Measurements from ENCODE around the gene YY1.
"Not testable (repeated sequence)": the region's sequence is repeated elsewhere in the genome, so short reads cannot be mapped to it uniquely, and the experiment has no call there.

Gene YY1

GRCh38 chr14:100285913-100286400, 47.0 kb downstream of the YY1 start:
- TF ChIP-seq, protein P1, sequence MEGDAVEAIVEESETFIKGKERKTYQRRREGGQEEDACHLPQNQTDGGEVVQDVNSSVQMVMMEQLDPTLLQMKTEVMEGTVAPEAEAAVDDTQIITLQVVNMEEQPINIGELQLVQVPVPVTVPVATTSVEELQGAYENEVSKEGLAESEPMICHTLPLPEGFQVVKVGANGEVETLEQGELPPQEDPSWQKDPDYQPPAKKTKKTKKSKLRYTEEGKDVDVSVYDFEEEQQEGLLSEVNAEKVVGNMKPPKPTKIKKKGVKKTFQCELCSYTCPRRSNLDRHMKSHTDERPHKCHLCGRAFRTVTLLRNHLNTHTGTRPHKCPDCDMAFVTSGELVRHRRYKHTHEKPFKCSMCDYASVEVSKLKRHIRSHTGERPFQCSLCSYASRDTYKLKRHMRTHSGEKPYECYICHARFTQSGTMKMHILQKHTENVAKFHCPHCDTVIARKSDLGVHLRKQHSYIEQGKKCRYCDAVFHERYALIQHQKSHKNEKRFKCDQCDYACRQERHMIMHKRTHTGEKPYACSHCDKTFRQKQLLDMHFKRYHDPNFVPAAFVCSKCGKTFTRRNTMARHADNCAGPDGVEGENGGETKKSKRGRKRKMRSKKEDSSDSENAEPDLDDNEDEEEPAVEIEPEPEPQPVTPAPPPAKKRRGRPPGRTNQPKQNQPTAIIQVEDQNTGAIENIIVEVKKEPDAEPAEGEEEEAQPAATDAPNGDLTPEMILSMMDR (IDR thresholded peaks at IDR 0.05; ENCODE audit: insufficient read depth, low read depth, low read length, missing control alignments) = no peak
- peak overlapping the region; percentile 75 for H3K4me3 ChIP-seq (ENCODE audit: low read depth, low read length)
- no peak for DNase-seq (ENCODE audit: low read depth)

DNA sequence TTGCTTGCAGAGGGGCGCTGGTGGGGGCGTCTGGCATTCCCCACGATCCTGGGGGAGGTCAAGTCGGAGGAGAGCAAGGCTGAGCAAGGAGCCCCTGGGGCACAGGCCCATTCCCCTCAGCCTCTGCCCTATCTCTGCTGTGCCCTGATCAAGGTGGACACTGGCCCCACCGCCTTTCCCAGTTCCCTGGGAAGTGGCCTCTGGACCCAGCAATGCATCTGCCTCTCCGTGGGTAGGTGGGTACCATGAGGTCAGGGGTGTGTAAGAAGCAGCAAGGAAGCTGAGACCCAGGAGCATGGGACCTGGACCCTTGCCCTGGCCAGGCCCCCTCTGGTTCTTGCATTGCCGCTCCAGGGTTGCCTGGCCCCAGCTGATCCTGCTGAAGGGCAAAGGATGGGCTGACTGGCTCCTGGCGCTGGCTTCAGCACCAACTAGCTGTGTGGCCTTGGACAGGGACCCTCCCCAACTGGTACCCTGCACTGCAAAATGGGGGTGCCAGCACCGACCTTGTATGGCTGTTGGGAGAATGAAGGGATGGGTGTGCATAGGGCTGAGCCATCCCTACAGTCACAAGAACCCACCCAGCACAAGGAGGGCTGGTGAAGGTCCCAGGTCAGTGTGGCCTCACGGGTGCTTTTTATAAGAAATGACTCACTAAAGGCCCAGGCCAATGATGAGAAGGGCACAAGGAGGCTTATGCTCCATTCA, 47.7 kb downstream of the YY1 start:
- no peak for DNase-seq (ENCODE audit: low read depth)
- TF ChIP-seq, protein P1 (IDR thresholded peaks at IDR 0.05; ENCODE audit: insufficient read depth, low read depth, low read length, missing control alignments) = no peak
- H3K4me3 ChIP-seq (ENCODE audit: low read depth, low read length) = no peak overlapping the region

GRCh38 chr14:100287202-100287997, 48.5 kb downstream of the YY1 start:
- TF ChIP-seq, protein P1 (IDR thresholded peaks at IDR 0.05; ENCODE audit: insufficient read depth, low read depth, low read length, missing control alignments) = no peak
- no peak overlapping the region for H3K4me3 ChIP-seq (ENCODE audit: low read depth, low read length)
- no peak for DNase-seq (ENCODE audit: low read depth)

- DNase-seq (ENCODE audit: low read depth); H3K4me3 ChIP-seq (ENCODE audit: low read depth, low read length): not testable (repeated sequence)
Observed at GRCh38 chr14:100287998-100288295, 49.0 kb downstream of the YY1 start.

GRCh38 chr14:100288382-100289185, 49.6 kb downstream of the YY1 start:
- no peak for DNase-seq (ENCODE audit: low read depth)
- no peak overlapping the region for H3K4me3 ChIP-seq (ENCODE audit: low read depth, low read length)
- TF ChIP-seq, protein P1 (IDR thresholded peaks at IDR 0.05; ENCODE audit: insufficient read depth, low read depth, low read length, missing control alignments) = no peak

DNA sequence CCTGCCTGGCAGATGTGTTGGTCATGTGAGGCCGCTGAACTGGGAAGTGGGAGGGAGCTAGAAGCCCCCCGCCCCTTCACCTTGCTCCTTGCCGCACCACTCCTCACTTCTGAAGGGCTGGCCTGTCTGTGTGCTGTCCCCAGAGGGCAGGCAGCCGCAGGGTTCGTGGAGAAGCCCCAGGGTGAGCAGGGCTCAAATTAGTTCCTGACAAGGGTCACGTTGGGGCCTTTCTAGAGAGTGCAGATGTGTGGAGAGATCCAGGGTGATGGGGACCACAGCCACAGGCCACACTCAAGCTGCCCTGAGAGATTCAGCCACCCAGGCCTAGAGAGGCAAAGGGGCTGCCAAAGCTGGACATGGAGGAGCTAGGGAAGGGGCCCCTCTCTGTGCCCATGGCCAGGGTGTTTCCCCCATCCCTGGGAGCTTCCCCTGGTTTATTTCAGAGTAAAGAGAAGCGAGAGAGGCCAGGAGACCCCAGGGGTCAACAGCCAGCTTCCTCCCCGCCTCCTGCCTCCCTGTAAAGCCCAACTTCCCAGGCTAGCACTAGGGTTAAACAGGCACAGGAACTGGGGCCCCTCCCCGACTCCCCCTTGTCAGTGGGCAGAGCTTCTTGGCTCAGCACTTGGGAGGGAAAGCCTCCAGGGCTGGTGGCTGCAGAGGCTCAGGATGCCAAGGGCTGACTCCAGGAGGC, 51.1 kb downstream of the YY1 start:
- no peak overlapping the region for H3K4me3 ChIP-seq (ENCODE audit: low read depth, low read length)
- no peak for DNase-seq (ENCODE audit: low read depth)
- TF ChIP-seq, protein P1 (IDR thresholded peaks at IDR 0.05; ENCODE audit: insufficient read depth, low read depth, low read length, missing control alignments) = no peak

Data from GM12865 (cell line).